ENCODE data around the gene SPG7.

DNA sequence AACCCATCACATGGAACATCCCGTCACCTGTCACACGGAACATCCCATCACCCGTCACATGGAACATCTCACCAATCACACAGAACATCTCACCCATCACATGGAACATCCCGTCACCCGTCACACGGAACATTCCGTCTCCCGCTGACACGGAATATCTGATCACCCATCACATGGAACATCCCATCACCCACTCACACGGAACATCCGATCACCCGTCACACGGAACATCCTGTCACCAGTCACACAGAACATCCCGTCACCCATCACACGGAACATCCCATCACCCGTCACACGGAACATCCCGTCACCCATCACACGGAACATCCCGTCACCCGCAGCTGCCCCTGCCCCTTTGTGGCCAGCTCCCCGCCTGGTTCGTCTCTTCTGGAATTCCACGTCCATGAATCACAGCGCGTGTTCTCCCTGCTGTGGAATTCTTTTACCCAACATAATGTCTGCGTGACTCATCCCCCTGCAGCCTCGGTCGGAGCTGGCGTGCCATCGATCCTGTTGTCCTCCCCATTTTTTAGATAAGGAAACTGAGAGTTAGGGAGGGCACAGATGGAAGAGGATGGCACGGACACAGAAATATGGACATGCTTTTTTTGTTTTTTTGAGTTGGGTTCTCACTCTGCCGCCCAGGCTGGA, 73.0 kb downstream of the SPG7 start:
- TF ChIP-seq, protein P1, sequence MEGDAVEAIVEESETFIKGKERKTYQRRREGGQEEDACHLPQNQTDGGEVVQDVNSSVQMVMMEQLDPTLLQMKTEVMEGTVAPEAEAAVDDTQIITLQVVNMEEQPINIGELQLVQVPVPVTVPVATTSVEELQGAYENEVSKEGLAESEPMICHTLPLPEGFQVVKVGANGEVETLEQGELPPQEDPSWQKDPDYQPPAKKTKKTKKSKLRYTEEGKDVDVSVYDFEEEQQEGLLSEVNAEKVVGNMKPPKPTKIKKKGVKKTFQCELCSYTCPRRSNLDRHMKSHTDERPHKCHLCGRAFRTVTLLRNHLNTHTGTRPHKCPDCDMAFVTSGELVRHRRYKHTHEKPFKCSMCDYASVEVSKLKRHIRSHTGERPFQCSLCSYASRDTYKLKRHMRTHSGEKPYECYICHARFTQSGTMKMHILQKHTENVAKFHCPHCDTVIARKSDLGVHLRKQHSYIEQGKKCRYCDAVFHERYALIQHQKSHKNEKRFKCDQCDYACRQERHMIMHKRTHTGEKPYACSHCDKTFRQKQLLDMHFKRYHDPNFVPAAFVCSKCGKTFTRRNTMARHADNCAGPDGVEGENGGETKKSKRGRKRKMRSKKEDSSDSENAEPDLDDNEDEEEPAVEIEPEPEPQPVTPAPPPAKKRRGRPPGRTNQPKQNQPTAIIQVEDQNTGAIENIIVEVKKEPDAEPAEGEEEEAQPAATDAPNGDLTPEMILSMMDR (IDR thresholded peaks at IDR 0.05; ENCODE audit: poor library complexity, severe bottlenecking) = no peak
- TF ChIP-seq RAD21 (conservative IDR thresholded peaks at IDR 0.05) = no peak
- TF ChIP-seq POLR2AphosphoS5 (IDR thresholded peaks at IDR 0.05) = no peak
- TF ChIP-seq MXI1 (conservative IDR thresholded peaks at IDR 0.05; ENCODE audit: poor library complexity, severe bottlenecking) = no peak
- TF ChIP-seq, protein P2, sequence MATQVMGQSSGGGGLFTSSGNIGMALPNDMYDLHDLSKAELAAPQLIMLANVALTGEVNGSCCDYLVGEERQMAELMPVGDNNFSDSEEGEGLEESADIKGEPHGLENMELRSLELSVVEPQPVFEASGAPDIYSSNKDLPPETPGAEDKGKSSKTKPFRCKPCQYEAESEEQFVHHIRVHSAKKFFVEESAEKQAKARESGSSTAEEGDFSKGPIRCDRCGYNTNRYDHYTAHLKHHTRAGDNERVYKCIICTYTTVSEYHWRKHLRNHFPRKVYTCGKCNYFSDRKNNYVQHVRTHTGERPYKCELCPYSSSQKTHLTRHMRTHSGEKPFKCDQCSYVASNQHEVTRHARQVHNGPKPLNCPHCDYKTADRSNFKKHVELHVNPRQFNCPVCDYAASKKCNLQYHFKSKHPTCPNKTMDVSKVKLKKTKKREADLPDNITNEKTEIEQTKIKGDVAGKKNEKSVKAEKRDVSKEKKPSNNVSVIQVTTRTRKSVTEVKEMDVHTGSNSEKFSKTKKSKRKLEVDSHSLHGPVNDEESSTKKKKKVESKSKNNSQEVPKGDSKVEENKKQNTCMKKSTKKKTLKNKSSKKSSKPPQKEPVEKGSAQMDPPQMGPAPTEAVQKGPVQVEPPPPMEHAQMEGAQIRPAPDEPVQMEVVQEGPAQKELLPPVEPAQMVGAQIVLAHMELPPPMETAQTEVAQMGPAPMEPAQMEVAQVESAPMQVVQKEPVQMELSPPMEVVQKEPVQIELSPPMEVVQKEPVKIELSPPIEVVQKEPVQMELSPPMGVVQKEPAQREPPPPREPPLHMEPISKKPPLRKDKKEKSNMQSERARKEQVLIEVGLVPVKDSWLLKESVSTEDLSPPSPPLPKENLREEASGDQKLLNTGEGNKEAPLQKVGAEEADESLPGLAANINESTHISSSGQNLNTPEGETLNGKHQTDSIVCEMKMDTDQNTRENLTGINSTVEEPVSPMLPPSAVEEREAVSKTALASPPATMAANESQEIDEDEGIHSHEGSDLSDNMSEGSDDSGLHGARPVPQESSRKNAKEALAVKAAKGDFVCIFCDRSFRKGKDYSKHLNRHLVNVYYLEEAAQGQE (IDR thresholded peaks at IDR 0.05; ENCODE audit: borderline replicate concordance) = no peak
- TF ChIP-seq EZH2 (IDR thresholded peaks at IDR 0.05; ENCODE audit: borderline replicate concordance, insufficient read depth, low read length, poor library complexity, severe bottlenecking) = no peak
- no peak for TF ChIP-seq TAF1 (IDR thresholded peaks at IDR 0.05; ENCODE audit: low read depth)
- no peak for TF ChIP-seq EP300 (conservative IDR thresholded peaks at IDR 0.05; ENCODE audit: poor library complexity, severe bottlenecking)
- TF ChIP-seq SMC3 (conservative IDR thresholded peaks at IDR 0.05; ENCODE audit: poor library complexity) = no peak

Measured in neural cell (in vitro differentiated cells).